NK-92 (cell line): ENCODE results near the gene KLF13.

Source experiments
- DNase-seq: peaks from one replicate; lab custom pipeline; 2025; ENCODE audit not compliant: unreplicated experiment; lab: John Stamatoyannopoulos, UW

KLF13 gene

GRCh38 chr15:31314380-31314779, 12.3 kb upstream of the KLF13 start:
- no peak for DNase-seq

GRCh38 chr15:31316135-31316795, 10.4 kb upstream of the KLF13 start:
- DNase-seq, result no peak

- DNase-seq, result no peak
Observed at GRCh38 chr15:31317017-31317416, 9.6 kb upstream of the KLF13 start.

DNA sequence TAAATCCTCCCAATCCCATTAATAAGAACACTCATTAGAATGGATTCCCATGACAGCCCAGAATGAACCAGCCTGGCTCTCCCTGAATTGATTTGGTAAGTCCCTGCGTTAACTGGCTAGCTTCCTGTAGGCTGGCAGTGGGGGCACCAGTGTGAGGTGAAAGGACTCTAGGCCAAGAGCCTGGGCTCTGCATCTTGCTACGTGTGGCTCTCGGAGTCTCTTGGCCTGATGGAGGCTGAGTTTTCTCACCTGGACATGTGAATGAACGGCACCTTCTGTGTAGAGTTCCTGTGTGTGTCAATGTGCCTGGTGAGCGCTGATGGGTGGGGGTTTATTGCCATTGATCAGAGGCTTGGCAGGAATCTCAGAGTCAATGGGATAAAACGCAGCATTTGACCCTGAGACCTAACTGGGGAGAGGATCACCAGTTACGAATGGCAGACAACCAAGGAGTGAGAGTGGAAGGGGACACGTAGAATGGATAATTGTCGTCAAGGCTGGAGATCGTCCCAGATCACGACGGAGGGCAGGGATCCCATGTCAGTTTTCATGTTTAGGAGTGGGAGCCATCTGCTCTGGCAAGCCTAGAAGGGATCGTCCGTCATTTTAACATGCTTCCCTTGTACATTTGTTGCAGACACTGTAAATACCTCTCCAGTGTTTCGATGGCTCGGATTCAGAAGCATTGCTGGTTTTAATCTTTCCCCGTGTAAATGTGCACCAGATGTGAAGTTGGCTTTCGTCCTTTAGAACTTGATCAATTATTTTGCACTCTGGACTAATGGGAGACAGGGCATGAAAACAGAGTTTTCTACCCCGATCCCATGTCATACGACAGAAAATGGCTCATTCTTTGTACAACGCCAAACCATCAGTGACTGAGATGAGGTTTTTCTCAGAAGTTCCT, 9.0 kb upstream of the KLF13 start:
- no peak for DNase-seq

- no peak for DNase-seq
Observed at GRCh38 chr15:31318429-31318828, 8.2 kb upstream of the KLF13 start.

DNA sequence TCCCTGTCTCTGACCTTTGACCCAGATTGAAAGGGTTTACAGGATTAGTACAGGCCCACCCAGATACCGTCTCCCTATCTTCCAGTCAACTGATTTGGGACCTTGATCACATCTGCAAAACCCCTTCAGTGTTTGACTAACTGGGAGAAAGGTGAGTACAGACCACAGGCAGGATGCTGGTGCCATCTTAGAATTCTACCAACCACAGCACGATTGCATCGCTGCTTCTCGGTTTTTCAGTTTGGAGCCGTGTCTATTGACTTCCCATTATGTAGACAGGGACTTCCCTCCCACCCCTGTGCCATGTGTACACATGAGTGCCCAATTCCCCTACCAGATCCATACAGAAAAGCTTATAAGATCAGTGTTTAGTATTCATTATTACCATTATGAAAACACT, 6.6 kb upstream of the KLF13 start:
- DNase-seq, result no peak

GRCh38 chr15:31321418-31321817, 5.2 kb upstream of the KLF13 start:
- no peak for DNase-seq

GRCh38 chr15:31322504-31322903, 4.1 kb upstream of the KLF13 start:
- DNase-seq, result no peak

DNA sequence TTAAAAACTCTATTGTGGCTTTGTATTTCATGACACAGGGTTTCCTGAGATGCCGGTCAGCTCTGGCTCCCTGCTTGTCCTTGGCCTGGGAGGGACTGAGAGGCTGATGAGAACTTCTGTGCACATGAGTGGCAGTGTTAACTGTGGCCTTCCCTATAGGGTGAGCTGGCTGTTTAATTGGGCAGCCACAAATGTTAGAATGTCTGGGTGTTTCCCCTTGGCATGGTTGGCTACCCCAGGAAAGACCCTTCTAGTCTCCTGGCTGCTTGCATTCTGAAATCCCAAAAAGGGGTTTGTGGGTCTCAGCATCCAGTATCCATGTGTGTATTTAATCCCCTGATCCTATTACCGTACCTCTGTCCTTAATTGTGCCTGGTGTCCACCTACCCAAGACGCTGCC, 3.0 kb upstream of the KLF13 start:
- no peak for DNase-seq

DNA sequence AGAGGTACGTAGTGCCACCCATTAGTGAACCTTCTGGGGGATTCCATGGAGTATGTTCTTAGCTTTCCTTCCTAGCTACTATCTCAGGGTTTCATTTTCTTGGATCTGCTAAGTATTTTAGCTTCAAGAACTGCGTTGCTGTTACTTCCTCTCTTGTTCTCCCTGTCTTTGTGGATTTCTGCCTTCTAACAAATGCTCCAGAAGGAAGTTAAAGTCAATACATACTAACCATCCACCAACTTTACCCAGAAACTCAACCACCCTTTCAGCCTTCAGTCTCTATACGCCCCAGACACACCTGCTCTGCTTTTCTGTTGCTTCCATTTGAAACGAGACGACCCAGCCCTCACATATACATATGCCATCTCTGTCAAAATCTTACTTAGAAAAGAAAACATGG, 2.4 kb upstream of the KLF13 start:
- no peak for DNase-seq

DNA sequence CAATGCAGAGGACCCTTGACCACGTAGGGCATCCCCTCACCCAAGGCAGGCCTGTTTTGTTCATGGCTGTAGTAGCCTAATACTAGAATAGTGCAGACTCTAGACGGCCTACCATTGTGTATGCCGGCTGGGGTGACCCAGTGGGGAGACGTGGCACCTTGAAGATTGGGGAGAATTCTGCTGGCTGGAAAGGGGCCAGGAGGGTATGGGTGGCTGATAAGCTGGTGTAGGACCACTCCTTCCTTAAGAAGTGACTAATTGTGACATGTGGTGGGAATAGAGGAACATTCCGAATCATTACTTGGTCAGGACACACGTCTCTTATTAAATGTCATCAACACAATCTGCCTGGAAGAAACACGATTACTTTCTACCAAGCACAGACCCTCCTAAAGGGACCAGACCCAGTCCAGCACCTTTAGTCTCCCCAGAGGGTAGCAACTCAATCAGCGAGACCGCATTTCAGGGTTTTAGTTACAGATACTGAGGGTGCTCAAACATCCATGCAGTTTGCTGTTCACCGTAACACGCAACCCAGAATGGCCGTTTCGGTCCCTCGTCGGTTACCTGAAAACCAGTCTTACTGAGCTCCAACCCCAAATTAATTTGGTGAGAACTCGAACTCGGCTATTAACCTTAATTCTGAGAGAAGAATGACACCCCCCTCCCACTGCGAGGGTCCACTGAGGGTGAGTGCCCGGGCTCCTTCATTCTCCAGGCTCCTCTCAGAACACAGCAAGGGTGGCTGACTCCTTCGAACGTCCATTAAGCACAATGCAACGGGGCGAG, 1.6 kb upstream of the KLF13 start:
- DNase-seq, result no peak

- DNase-seq, result no peak
Observed at GRCh38 chr15:31325595-31326155, 960 bp upstream of the KLF13 start.

- DNase-seq, result no peak
Observed at GRCh38 chr15:31326875-31327668, 437 bp downstream of the KLF13 start.

GRCh38 chr15:31327669-31328427, 1.2 kb downstream of the KLF13 start:
- DNase-seq, result no peak

- no peak for DNase-seq
Observed at GRCh38 chr15:31328428-31328968, 1.9 kb downstream of the KLF13 start.

GRCh38 chr15:31328969-31329639, 2.5 kb downstream of the KLF13 start:
- no peak for DNase-seq

GRCh38 chr15:31329640-31330010, 3.0 kb downstream of the KLF13 start:
- no peak for DNase-seq

GRCh38 chr15:31330111-31330785, 3.6 kb downstream of the KLF13 start:
- DNase-seq, result no peak
